KOPT-K1 (cell line): ENCODE data around the gene ZNF415.

Source experiments
- H3K27ac ChIP-seq: fragments of 200-600 bp; sonication (generic); 2 replicates; pipeline ENCODE4 v1.5.1; 2016; ENCODE audit warnings: antibody characterized with exemption, mild to moderate bottlenecking, low read depth, low read length; ENCODE audit not compliant: poor library complexity, severe bottlenecking
- H3K36me3 ChIP-seq: fragments of 200-600 bp; sonication (generic); 2 replicates; pipeline ENCODE4 v1.5.1; 2017; ENCODE audit warnings: antibody characterized with exemption, mild to moderate bottlenecking, low read length, moderate library complexity; ENCODE audit not compliant: insufficient read depth
- H3K9me3 ChIP-seq: fragments of 200-600 bp; sonication (generic); 2 replicates; pipeline ENCODE4 v1.5.1; 2017; ENCODE audit warnings: antibody characterized with exemption, low read length, mild to moderate bottlenecking; ENCODE audit not compliant: insufficient read depth, poor library complexity, severe bottlenecking

ZNF415 gene

DNA sequence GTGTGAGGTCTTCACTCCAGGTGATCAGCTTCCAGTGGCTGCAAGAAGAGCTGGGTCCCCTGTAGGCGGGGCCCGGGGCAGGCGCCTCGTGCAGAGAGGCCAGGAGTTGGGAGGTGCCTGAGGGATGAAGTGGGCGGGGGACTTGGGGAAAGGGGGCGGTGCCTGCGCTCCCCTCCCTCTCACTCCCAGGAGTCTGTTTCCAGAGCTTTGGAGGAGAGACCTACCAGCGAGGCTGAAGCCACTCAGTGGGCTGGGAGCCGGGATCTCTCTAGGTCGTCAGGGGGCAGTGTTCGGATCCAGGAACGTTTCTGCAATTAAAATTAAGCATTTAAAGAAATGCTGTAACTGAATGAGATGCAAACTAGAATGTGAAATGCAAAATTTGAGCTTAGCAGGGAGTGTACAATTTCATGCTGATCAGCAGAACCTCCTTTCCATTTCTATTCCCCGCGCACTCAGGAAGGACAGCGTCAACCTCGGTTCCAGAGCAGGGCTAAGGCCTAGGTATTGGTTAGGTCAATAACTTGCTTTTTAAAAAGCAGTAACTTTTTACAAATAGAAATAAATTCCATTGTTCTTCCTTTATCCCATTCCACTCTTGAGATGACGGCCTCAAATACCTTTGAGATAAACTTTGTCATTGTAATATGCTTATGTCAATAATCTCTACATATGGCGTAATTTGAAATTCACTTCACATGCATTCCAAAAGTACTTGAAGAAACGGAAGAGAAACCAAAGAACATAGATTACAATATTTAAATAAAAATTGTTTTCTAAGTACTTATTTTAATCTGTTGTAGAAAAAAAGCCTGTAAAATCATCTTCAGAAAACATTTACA is 41.1 kb downstream of the ZNF415 start:
- no peaks in the 10 kb centered on the region for H3K9me3 ChIP-seq
- peaks cover 85% of the 10 kb centered on the region for H3K36me3 ChIP-seq
- no peak overlapping the region for H3K27ac ChIP-seq

DNA sequence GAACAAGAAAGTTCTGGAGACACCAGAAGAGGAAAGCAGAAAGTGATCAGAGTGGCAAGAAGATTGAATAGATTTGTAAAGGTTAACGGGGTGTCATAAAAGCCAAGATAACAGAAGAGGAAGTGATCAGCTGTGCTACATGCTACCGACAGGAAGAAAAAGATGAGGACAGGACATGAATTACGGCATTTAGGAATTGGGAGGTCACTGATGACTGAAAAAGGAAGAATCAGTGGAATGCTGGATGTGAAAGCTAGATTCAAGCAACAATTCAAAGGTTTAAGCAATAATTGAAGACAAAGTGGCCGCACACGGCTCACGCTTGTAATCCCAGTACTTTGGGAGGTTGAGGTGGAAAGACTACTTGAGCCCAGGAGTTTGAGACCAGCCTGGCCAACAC is 44.6 kb downstream of the ZNF415 start:
- Histone ChIP-seq H3K9me3 (peaks cover 6% of the 10 kb centered on the region), H3K36me3 (peaks cover 97% of the 10 kb centered on the region), H3K27ac (no peak overlapping the region)

DNA sequence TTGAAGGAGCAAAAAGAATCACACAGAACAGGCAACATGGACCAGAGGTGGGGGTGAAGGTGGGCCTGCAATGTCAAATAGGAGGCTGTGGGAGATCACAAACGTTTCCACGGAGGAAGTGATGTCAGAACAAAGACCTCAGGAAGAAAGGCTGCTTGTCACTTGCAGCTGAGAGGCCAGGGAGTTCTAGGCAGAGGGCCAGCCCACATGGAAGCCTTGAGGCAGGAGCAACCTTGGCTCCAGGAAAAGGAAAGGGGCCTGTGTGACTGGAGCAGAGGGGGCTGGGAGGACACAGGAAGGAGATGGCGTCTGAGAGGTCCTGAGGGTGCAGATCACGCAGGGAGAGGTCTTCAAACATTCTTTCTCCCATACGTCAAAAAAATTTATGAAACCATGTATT is 45.8 kb downstream of the ZNF415 start:
- peaks cover 17% of the 10 kb centered on the region for H3K9me3 ChIP-seq
- peaks cover 97% of the 10 kb centered on the region for H3K36me3 ChIP-seq
- H3K27ac ChIP-seq: no peak overlapping the region

DNA sequence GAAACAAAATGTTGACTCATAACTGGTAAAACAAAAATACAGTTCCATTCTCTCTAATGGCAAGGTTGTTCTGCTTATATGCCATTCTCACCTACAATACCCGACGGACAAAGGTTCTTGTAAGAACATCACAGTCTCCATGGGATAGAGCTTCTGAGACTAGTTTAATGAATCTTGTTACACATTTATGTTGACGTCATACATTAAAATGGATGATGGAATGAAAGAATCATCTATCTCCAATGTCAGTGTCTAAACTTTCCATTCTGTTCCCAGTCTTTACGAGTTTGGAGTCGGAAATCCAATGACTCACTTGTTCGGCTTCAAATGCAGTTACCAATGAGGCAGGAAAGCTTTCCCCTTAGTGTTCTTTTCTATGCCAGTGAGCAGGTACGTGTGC is 47.2 kb downstream of the ZNF415 start:
- Histone ChIP-seq H3K36me3 (peaks cover 97% of the 10 kb centered on the region), H3K27ac (no peak overlapping the region), H3K9me3 (peaks cover 31% of the 10 kb centered on the region)

DNA sequence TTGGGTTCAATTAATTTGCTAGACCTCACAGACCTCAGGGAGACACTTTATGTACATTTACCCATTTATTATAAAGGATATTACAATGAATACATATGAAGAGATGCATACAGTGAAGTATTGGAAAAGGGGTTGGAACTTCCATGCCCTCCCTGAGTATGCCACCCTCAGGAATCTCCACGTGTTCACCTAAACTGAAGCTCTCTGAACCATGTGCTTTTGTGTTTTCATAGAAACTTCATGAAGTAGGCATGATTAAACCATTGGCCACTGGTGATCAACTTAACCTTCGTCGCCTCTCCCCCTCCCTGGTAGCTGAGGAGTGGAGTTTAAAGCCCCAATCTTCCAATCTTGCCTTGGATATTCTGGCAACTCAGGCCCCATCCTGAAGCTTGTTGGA is 49.8 kb downstream of the ZNF415 start:
- Histone ChIP-seq H3K9me3 (peaks cover 50% of the 10 kb centered on the region), H3K27ac (no peak overlapping the region), H3K36me3 (peaks cover 94% of the 10 kb centered on the region)

DNA sequence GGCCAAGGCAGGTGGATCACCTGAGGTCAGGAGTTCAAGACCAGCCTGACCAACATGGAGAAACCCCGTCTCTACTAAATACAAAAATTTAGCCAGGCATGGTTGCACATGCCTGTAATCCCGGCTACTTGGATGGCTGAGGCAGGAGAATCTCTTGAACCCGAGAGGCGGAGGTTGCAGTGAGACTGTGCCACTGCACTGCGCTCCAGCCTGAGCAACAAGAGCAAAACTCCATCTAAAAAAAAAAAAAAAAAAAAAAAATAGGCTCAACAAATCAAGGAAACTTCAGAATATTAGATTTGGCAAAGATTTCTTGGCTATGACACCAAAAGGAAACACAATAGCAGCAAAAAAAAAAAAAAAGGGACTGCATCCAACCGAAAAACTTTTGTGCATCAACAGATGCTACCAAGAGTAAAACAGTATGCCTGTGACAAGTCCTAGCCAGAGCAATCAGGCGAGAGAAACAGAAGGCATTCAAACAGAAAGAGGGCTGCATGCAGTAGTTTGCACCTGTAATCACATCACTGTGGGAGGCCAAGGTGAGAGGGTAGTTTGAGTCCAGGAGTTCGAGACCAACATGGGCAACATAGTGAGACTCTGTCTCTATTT is 53.3 kb downstream of the ZNF415 start:
- Histone ChIP-seq H3K27ac (no peak overlapping the region), H3K9me3 (peaks cover 74% of the 10 kb centered on the region), H3K36me3 (peaks cover 95% of the 10 kb centered on the region)

DNA sequence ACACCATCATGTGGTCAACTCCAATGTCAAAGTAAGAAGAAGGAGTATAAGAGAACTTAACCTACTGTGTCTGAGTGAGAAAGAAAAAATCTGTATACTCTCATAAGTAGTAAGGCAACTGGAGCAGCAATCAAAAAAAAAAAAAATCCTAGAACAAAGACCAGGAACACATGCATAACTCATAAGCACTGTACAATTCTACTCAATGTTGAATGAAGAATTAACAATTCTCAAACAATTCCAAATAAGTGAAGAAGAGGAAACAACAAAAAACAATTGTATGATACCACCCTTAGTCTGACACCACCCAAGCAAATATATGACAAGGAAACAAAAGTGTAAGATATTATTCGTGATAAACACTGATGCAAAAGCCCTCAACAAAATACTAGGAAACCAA is 54.0 kb downstream of the ZNF415 start:
- H3K9me3 ChIP-seq: peaks cover 81% of the 10 kb centered on the region
- no peak overlapping the region for H3K27ac ChIP-seq
- H3K36me3 ChIP-seq: peaks cover 95% of the 10 kb centered on the region

DNA sequence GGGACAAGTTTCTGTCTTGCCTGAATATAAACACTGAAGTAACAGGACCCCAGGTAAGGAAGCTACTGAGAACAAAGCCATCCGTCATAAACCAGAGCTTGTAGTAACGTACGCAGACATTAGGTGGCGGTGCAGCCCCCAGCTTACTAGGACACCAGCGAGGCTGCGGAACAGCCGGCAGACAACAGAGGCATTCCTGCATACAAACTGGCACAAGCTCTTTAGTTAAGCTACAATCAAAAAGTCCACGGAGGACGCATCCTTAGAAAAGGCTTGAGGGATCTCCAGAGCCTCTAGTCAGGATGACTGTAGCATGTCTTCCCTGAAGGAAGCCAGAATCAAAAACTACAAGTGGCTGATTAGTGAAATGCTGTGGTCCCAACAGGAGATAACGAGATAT is 55.7 kb downstream of the ZNF415 start:
- H3K36me3 ChIP-seq: peaks cover 95% of the 10 kb centered on the region
- H3K27ac ChIP-seq: no peak overlapping the region
- H3K9me3 ChIP-seq: peaks cover 80% of the 10 kb centered on the region

DNA sequence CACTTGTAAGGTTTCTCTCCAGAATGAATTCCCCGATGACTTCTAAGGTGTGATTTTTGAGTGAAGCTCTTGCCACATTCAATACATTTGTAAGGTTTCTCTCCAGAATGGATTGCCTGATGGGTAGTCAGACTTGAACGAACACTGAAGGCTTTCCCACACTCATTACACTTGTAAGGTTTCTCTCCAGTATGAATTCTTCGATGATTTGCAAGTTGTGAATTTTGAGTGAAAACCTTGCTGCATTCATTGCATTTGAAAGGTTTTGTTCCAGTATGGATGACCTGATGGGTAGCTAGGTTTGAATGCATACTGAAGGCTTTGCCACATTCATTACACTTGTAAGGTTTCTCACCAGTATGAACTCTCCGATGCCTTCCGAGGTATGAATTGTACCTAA is 63.9 kb downstream of the ZNF415 start:
- Histone ChIP-seq H3K36me3 (peaks cover 99% of the 10 kb centered on the region), H3K9me3 (peaks cover 99% of the 10 kb centered on the region)

DNA sequence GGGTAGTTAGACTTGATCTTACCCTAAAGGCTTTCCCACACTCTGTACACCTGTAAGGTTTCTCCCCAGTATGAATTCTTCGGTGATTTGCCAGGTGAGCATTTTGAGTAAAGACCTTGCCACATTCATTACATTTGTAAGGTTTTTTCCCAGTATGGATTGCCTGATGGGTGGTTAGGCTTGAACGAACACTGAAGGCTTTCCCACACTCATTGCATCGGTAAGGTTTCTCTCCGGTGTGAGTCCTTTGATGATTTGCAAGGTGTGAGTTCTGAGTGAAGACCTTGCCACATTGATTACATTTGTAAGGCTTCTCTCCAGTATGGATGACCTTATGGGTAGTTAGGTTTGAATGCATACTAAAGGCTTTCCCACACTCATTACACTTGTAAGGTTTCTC is 64.5 kb downstream of the ZNF415 start:
- Histone ChIP-seq H3K9me3 (peaks cover 99% of the 10 kb centered on the region), H3K27ac (no peak overlapping the region), H3K36me3 (peaks cover 99% of the 10 kb centered on the region)

More for the DNA sequence above, 63.9 kb downstream of the ZNF415 start:
- no peak overlapping the region for H3K27ac ChIP-seq

DNA sequence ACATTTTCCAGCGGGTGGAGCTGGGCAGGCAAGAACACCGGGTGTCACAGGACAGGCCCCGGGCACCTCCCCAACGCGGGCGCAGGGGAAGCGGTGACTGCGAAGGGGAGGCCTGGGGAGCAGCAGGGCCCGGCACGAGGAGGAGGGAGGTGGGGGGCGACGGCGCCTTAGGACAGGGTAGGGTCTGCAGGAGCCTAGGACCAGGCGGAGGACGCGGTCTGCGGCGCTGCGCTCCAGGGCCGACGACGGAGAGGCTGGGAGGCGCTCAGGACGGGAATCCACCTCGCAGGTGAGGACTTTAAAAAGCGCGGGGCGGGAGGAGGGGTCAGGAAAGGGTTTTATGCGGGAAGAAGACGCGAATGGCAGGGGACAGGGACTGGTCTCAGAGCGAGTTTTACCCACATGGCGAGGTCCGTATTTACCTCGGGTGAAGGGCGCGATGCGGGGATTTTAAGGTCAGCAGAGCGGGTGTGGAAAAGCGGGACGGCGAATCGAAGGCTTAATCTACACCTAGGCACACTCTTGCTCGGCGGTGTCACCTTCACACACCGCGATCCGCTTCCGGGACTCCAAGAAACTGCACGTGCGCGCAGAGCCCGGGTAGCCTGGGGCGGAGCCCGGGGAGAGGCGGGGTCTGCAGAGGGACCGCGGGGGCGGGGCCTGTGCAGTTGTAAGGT is 74.7 kb downstream of the ZNF415 start:
- Histone ChIP-seq H3K36me3 (peaks cover 5% of the 10 kb centered on the region; the same call in 1 of the 2 replicates), H3K27ac (no peak overlapping the region), H3K9me3 (peaks cover 66% of the 10 kb centered on the region)
